ENCODE data around the gene CECR2.
"Not testable (repeated sequence)": the region's sequence is repeated elsewhere in the genome, so short reads cannot be mapped to it uniquely, and the experiment has no call there.

Gene CECR2

GRCh38 chr22:17521971-17522370 lies 152.7 kb downstream of the CECR2 start:
- H2BK15ac ChIP-seq (ENCODE audit: low read length); H3K18ac ChIP-seq (ENCODE audit: low read length); DNase-seq (ENCODE audit: low spot score); H3K9ac ChIP-seq (ENCODE audit: low read depth, low read length, poor library complexity); H3K14ac ChIP-seq (ENCODE audit: low read length); H4K91ac ChIP-seq (ENCODE audit: low read depth, low read length, poor library complexity); H4K8ac ChIP-seq (ENCODE audit: low read depth, low read length); H2AFZ ChIP-seq (ENCODE audit: low read length); H3K79me1 ChIP-seq (ENCODE audit: low read depth, low read length); H3K27me3 ChIP-seq (ENCODE audit: control insufficient read depth in 3 of 3, insufficient read depth in 3 of 3, low read depth in 1 of 3, low read length in 3 of 3); H3K23ac ChIP-seq (ENCODE audit: low read depth, low read length, poor library complexity); H3K4me3 ChIP-seq (ENCODE audit: low read length in 2 of 2); H3K4ac ChIP-seq (ENCODE audit: low read length); H3K9me3 ChIP-seq (replicated peaks in 1 of 2; ENCODE audit: control insufficient read depth in 2 of 2, insufficient read depth in 1 of 2, low read depth in 1 of 2, low read length in 2 of 2); H2BK5ac ChIP-seq (ENCODE audit: low read length); H2BK12ac ChIP-seq (ENCODE audit: low read length); H3K4me2 ChIP-seq (ENCODE audit: insufficient read depth, low read length, poor library complexity, severe bottlenecking); H3K27ac ChIP-seq (replicated peaks; ENCODE audit: low read length); H2BK120ac ChIP-seq (ENCODE audit: low read depth, low read length); H3K4me1 ChIP-seq (ENCODE audit: control insufficient read depth in 2 of 2, insufficient read depth in 1 of 2, low read depth in 1 of 2, low read length in 2 of 2); H2AK5ac ChIP-seq (ENCODE audit: low read depth, low read length): not testable (repeated sequence)
- peaks cover 16 to 66% of the 10 kb centered on the region in 2 donors for H3K36me3 ChIP-seq (replicated peaks in 1 of 2; ENCODE audit: control insufficient read depth in 2 of 2, insufficient read depth in 2 of 2, low read length in 2 of 2)
- WGBS, 2 donors (ENCODE audit: extremely low coverage in 2 of 2, insufficient read length in 2 of 2, insufficient replicate concordance in 1 of 2): no CpG with 5 or more reads among the region's 1 CpG

DNA sequence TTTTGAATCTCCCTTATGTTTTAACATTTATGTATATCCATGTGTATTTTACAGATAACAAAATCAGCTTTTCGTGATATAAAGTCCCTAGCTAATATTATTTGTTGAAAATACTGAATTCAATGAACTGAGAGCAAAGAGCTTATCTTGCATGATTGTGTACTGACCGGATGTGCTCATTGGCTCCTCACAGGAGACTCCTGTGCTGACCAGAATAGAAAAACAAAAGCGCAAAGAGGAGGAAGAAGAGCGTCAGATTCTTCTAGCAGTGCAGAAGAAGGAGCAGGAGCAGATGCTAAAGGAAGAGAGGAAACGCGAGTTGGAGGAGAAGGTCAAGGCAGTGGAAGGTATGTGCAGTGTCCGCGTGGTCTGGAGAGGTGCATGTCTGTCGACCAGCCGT lies 154.7 kb downstream of the CECR2 start:
- no peaks in the 10 kb centered on the region for H3K79me1 ChIP-seq (ENCODE audit: low read depth, low read length)
- H3K9me3 ChIP-seq (replicated peaks in 1 of 2; ENCODE audit: control insufficient read depth in 2 of 2, insufficient read depth in 1 of 2, low read depth in 1 of 2, low read length in 2 of 2): peaks cover 0 to 3% of the 10 kb centered on the region in 2 donors
- H3K14ac ChIP-seq (ENCODE audit: low read length): no peak overlapping the region
- H3K23ac ChIP-seq (ENCODE audit: low read depth, low read length, poor library complexity): no peak overlapping the region
- H3K18ac ChIP-seq (ENCODE audit: low read length): no peak overlapping the region
- no peak overlapping the region for H2BK120ac ChIP-seq (ENCODE audit: low read depth, low read length)
- H2AFZ ChIP-seq (ENCODE audit: low read length): no peak overlapping the region
- no peak overlapping the region for H3K4me3 ChIP-seq (ENCODE audit: low read length in 2 of 2)
- H3K27ac ChIP-seq (replicated peaks; ENCODE audit: low read length): no peak overlapping the region
- no CpG with 5 or more reads among the region's 10 CpGs for WGBS, 2 donors (ENCODE audit: extremely low coverage in 2 of 2, insufficient read length in 2 of 2, insufficient replicate concordance in 1 of 2)
- no peak overlapping the region for H2BK15ac ChIP-seq (ENCODE audit: low read length)
- H2AK5ac ChIP-seq (ENCODE audit: low read depth, low read length): no peak overlapping the region
- no peaks in the 10 kb centered on the region for H3K4me1 ChIP-seq (ENCODE audit: control insufficient read depth in 2 of 2, insufficient read depth in 1 of 2, low read depth in 1 of 2, low read length in 2 of 2)
- H3K4me2 ChIP-seq (ENCODE audit: insufficient read depth, low read length, poor library complexity, severe bottlenecking): no peak overlapping the region
- H3K36me3 ChIP-seq (replicated peaks in 1 of 2; ENCODE audit: control insufficient read depth in 2 of 2, insufficient read depth in 2 of 2, low read length in 2 of 2): peaks cover 16 to 66% of the 10 kb centered on the region in 2 donors
- H3K27me3 ChIP-seq (ENCODE audit: control insufficient read depth in 3 of 3, insufficient read depth in 3 of 3, low read depth in 1 of 3, low read length in 3 of 3): no peaks in the 10 kb centered on the region
- H2BK5ac ChIP-seq (ENCODE audit: low read length): no peak overlapping the region
- H3K4ac ChIP-seq (ENCODE audit: low read length): no peak overlapping the region
- DNase-seq (ENCODE audit: low spot score): no peak
- H4K91ac ChIP-seq (ENCODE audit: low read depth, low read length, poor library complexity): no peak overlapping the region
- H4K8ac ChIP-seq (ENCODE audit: low read depth, low read length): no peak overlapping the region
- no peak overlapping the region for H2BK12ac ChIP-seq (ENCODE audit: low read length)
- H3K9ac ChIP-seq (ENCODE audit: low read depth, low read length, poor library complexity): no peak overlapping the region

- H3K9ac ChIP-seq (ENCODE audit: low read depth, low read length, poor library complexity): no peak overlapping the region
- no peak overlapping the region for H2BK12ac ChIP-seq (ENCODE audit: low read length)
- no peak overlapping the region for H2BK120ac ChIP-seq (ENCODE audit: low read depth, low read length)
- peak overlapping the region; percentile 11 for H3K23ac ChIP-seq (ENCODE audit: low read depth, low read length, poor library complexity)
- no peak overlapping the region for H3K4me2 ChIP-seq (ENCODE audit: insufficient read depth, low read length, poor library complexity, severe bottlenecking)
- peak overlapping the region; percentile 43 for H4K8ac ChIP-seq (ENCODE audit: low read depth, low read length)
- H4K91ac ChIP-seq (ENCODE audit: low read depth, low read length, poor library complexity): no peak overlapping the region
- H2BK5ac ChIP-seq (ENCODE audit: low read length): no peak overlapping the region
- no peak overlapping the region for H2AFZ ChIP-seq (ENCODE audit: low read length)
- peak overlapping the region; percentile 38 for H3K18ac ChIP-seq (ENCODE audit: low read length)
- H2AK5ac ChIP-seq (ENCODE audit: low read depth, low read length): no peak overlapping the region
- DNase-seq (ENCODE audit: low spot score): no peak
- no CpG with 5 or more reads among the region's 5 CpGs for WGBS, 2 donors (ENCODE audit: extremely low coverage in 2 of 2, insufficient read length in 2 of 2, insufficient replicate concordance in 1 of 2)
- H3K79me1 ChIP-seq (ENCODE audit: low read depth, low read length): peaks cover under 1% of the 10 kb centered on the region
- peaks cover 0 to 3% of the 10 kb centered on the region in 2 donors for H3K4me1 ChIP-seq (ENCODE audit: control insufficient read depth in 2 of 2, insufficient read depth in 1 of 2, low read depth in 1 of 2, low read length in 2 of 2)
- peaks cover 28 to 67% of the 10 kb centered on the region in 2 donors for H3K36me3 ChIP-seq (replicated peaks in 1 of 2; ENCODE audit: control insufficient read depth in 2 of 2, insufficient read depth in 2 of 2, low read length in 2 of 2)
- H2BK15ac ChIP-seq (ENCODE audit: low read length): no peak overlapping the region
- no peak overlapping the region for H3K4ac ChIP-seq (ENCODE audit: low read length)
- H3K14ac ChIP-seq (ENCODE audit: low read length): no peak overlapping the region
- no peaks in the 10 kb centered on the region for H3K27me3 ChIP-seq (ENCODE audit: control insufficient read depth in 3 of 3, insufficient read depth in 3 of 3, low read depth in 1 of 3, low read length in 3 of 3)
- peak overlapping the region; percentile 36 for H3K27ac ChIP-seq (replicated peaks; ENCODE audit: low read length)
- peaks cover 0 to 2% of the 10 kb centered on the region in 2 donors for H3K9me3 ChIP-seq (replicated peaks in 1 of 2; ENCODE audit: control insufficient read depth in 2 of 2, insufficient read depth in 1 of 2, low read depth in 1 of 2, low read length in 2 of 2)
- no peak overlapping the region for H3K4me3 ChIP-seq (ENCODE audit: low read length in 2 of 2)
Observed at GRCh38 chr22:17536269-17536668, 167.0 kb downstream of the CECR2 start.

GRCh38 chr22:17537155-17537554 lies 167.9 kb downstream of the CECR2 start:
- H3K27ac ChIP-seq (replicated peaks; ENCODE audit: low read length): no peak overlapping the region
- peaks cover 35 to 68% of the 10 kb centered on the region in 2 donors for H3K36me3 ChIP-seq (replicated peaks in 1 of 2; ENCODE audit: control insufficient read depth in 2 of 2, insufficient read depth in 2 of 2, low read length in 2 of 2)
- H2AFZ ChIP-seq (ENCODE audit: low read length): no peak overlapping the region

More at GRCh38 chr22:17537155-17537554, 167.9 kb downstream of the CECR2 start:
- no peak overlapping the region for H3K18ac ChIP-seq (ENCODE audit: low read length)
- no peak overlapping the region for H3K4me3 ChIP-seq (ENCODE audit: low read length in 2 of 2)
- no peak overlapping the region for H4K91ac ChIP-seq (ENCODE audit: low read depth, low read length, poor library complexity)
- no peak overlapping the region for H4K8ac ChIP-seq (ENCODE audit: low read depth, low read length)
- H3K79me1 ChIP-seq (ENCODE audit: low read depth, low read length): no peaks in the 10 kb centered on the region
- no peaks in the 10 kb centered on the region for H3K27me3 ChIP-seq (ENCODE audit: control insufficient read depth in 3 of 3, insufficient read depth in 3 of 3, low read depth in 1 of 3, low read length in 3 of 3)
- H3K9me3 ChIP-seq (replicated peaks in 1 of 2; ENCODE audit: control insufficient read depth in 2 of 2, insufficient read depth in 1 of 2, low read depth in 1 of 2, low read length in 2 of 2): peaks cover 0 to 2% of the 10 kb centered on the region in 2 donors
- no peak for DNase-seq (ENCODE audit: low spot score)
- no peak overlapping the region for H2BK120ac ChIP-seq (ENCODE audit: low read depth, low read length)
- H2AK5ac ChIP-seq (ENCODE audit: low read depth, low read length): no peak overlapping the region
- no peak overlapping the region for H2BK12ac ChIP-seq (ENCODE audit: low read length)
- H3K14ac ChIP-seq (ENCODE audit: low read length): no peak overlapping the region
- no peak overlapping the region for H2BK15ac ChIP-seq (ENCODE audit: low read length)
- H3K23ac ChIP-seq (ENCODE audit: low read depth, low read length, poor library complexity): no peak overlapping the region
- no peak overlapping the region for H3K9ac ChIP-seq (ENCODE audit: low read depth, low read length, poor library complexity)
- WGBS, 2 donors (ENCODE audit: extremely low coverage in 2 of 2, insufficient read length in 2 of 2, insufficient replicate concordance in 1 of 2): no CpG with 5 or more reads among the region's 2 CpGs
- H3K4me1 ChIP-seq (ENCODE audit: control insufficient read depth in 2 of 2, insufficient read depth in 1 of 2, low read depth in 1 of 2, low read length in 2 of 2): peaks cover 0 to 3% of the 10 kb centered on the region in 2 donors
- no peak overlapping the region for H3K4me2 ChIP-seq (ENCODE audit: insufficient read depth, low read length, poor library complexity, severe bottlenecking)
- H2BK5ac ChIP-seq (ENCODE audit: low read length): no peak overlapping the region
- H3K4ac ChIP-seq (ENCODE audit: low read length): no peak overlapping the region
